HepG2 (cell line): Measurements from ENCODE around the gene SPINDOC. TPM values are rescaled to one million over a fixed set of nuclear protein-coding genes. Genes with fewer than 3 reads are reported as not detected.

Experiments
- CEBPZ ChIP-seq: IDR thresholded peaks from 2 replicates; pipeline ENCODE4 v1.6.1; 2012; ENCODE audit warnings: low read length, improper control_type of control experiment
- FOXC1 ChIP-seq: sonication (generic); formaldehyde crosslinking; IDR thresholded peaks from 2 replicates; pipeline ENCODE4 v1.8.0; 2022; ENCODE audit warnings: mild to moderate bottlenecking, missing genetic modification reagents, borderline replicate concordance
- HHEX ChIP-seq: IDR thresholded peaks from 2 replicates; pipeline ENCODE4 v1.6.1; 2016; ENCODE audit warnings: control low read depth
- HOXA5 ChIP-seq: sonication (generic); formaldehyde crosslinking; IDR thresholded peaks from 2 replicates; pipeline ENCODE4 v1.4.0; 2020; ENCODE audit warnings: missing genetic modification reagents
- IRF1 ChIP-seq: sonication (generic); formaldehyde crosslinking; IDR thresholded peaks from 2 replicates; pipeline ENCODE4 v1.4.0; 2020; ENCODE audit warnings: low read depth, mild to moderate bottlenecking, missing genetic modification reagents
- NFKBIZ ChIP-seq: IDR thresholded peaks from 2 replicates; pipeline ENCODE4 v1.6.1; 2018; ENCODE audit warnings: missing genetic modification reagents, missing compliant biosample characterization
- TCF7 ChIP-seq: sonication (generic); IDR thresholded peaks from 2 replicates; pipeline ENCODE4 v1.6.1; 2016; ENCODE audit warnings: antibody characterized with exemption, low read depth
- ZBTB25 ChIP-seq: IDR thresholded peaks from 2 replicates; pipeline ENCODE4 v1.6.1; 2018; ENCODE audit warnings: missing genetic modification reagents
- ZNF407 ChIP-seq: sonication (generic); formaldehyde crosslinking; IDR thresholded peaks from one replicate; pipeline ENCODE4 v1.5.1; 2020; ENCODE audit warnings: mild to moderate bottlenecking, missing genetic modification reagents; ENCODE audit errors: not compliant biosample characterization
- ZNF562 ChIP-seq: sonication (generic); formaldehyde crosslinking; IDR thresholded peaks from 2 replicates; pipeline ENCODE4 v1.8.0; 2022; ENCODE audit warnings: missing genetic modification reagents, borderline replicate concordance
- ZNF614 ChIP-seq: IDR thresholded peaks from 2 replicates; pipeline ENCODE4 v1.6.1; 2018; ENCODE audit warnings: missing biosample characterization, missing genetic modification reagents, inconsistent platforms, borderline replicate concordance
- ZNF7 ChIP-seq: IDR thresholded peaks from 2 replicates; pipeline ENCODE4 v1.6.1; 2016; ENCODE audit warnings: missing biosample characterization, missing genetic modification reagents
- ZNF768 ChIP-seq: sonication (generic); formaldehyde crosslinking; IDR thresholded peaks from 2 replicates; pipeline ENCODE4 v1.4.0; 2020; ENCODE audit warnings: missing genetic modification reagents
- polyA plus RNA-seq, 8 experiments: library from polyadenylated mRNA; depleted of rRNA in 3 of 8; stranded (reverse) in 7 of 8; unstranded in 1 of 8; fragments of >200 nt; fragmentation: Illumina TruSeq in 4 of 8; extraction: Trizol in 4 of 8; gene quantifications; 2 replicates each; pipeline versions ENCODE4 v1.2.1 to v1.2.3, GENCODE V29; 2011 to 2016; ENCODE audit warnings: low read depth in 4 of 8, missing spikeins in 1 of 8, mixed read lengths in 1 of 8; ENCODE audit not compliant: insufficient read depth in 1 of 8
- total RNA-seq, 5 experiments: library from RNA; depleted of rRNA; stranded (reverse); fragments of >200 nt; fragmentation: Illumina TruSeq; extraction: Trizol; gene quantifications; 2 replicates each; pipeline ENCODE4 v1.2.3, GENCODE V29; 2016; ENCODE audit warnings: low read depth in 1 of 5
- TF ChIP-seq, protein P1 (sequence below): sonication (generic); formaldehyde crosslinking; IDR thresholded peaks from 2 replicates; pipeline ENCODE4 v1.4.0; 2020; ENCODE audit warnings: missing genetic modification reagents, mild to moderate bottlenecking, borderline replicate concordance
- TF ChIP-seq, protein P2 (sequence below): sonication (generic); formaldehyde crosslinking; IDR thresholded peaks from 2 replicates; pipeline ENCODE4 v1.4.0; 2020; ENCODE audit warnings: mild to moderate bottlenecking, missing genetic modification reagents

Gene SPINDOC
- total and polyA plus RNA-seq, 2 of the 13 experiments (the other 11 are each of a cell fraction or from before 2014, with no cell fraction given): 21.4 to 29.9 TPM

- TF ChIP-seq CEBPZ (no peak), TCF7 (no peak), ZNF7 (CRISPR knock-in tag) (peak; percentile 80; the same call in 1 of the 2 replicates), HOXA5 (CRISPR knock-in tag) (no peak), ZNF562 (CRISPR knock-in tag) (no peak), ZNF768 (CRISPR knock-in tag) (peak; percentile 41; the same call in 1 of the 2 replicates), ZBTB25 (CRISPR knock-in tag) (peak; percentile 61), IRF1 (CRISPR knock-in tag) (no peak), HHEX (CRISPR knock-in tag) (no peak), ZNF614 (peak; percentile 79; the same call in 1 of the 2 replicates), NFKBIZ (CRISPR knock-in tag) (no peak), FOXC1 (CRISPR knock-in tag) (no peak), ZNF407 (CRISPR knock-in tag) (no peak)
- TF ChIP-seq, protein P1, sequence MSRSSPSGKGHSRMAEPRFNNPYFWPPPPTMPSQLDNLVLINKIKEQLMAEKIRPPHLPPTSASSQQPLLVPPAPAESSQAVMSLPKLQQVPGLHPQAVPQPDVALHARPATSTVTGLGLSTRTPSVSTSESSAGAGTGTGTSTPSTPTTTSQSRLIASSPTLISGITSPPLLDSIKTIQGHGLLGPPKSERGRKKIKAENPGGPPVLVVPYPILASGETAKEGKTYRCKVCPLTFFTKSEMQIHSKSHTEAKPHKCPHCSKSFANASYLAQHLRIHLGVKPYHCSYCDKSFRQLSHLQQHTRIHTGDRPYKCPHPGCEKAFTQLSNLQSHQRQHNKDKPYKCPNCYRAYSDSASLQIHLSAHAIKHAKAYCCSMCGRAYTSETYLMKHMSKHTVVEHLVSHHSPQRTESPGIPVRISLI (CRISPR knock-in tag): no peak
- TF ChIP-seq, protein P2, sequence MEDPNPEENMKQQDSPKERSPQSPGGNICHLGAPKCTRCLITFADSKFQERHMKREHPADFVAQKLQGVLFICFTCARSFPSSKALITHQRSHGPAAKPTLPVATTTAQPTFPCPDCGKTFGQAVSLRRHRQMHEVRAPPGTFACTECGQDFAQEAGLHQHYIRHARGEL (CRISPR knock-in tag): no peak
Observed at GRCh38 chr11:63862923-63863322, 49.7 kb downstream of the SPINDOC start (continued).
